ENCODE results near the gene OR8B8. TPM values are rescaled to one million over a fixed set of nuclear protein-coding genes. Genes with fewer than 3 reads are reported as not detected.

The OR8B8 gene
- polyA plus RNA-seq, 1 donor from 2014 or later = not detected

- no peak overlapping the region for H3K9ac ChIP-seq (ENCODE audit: low read length)
- no peaks in the 10 kb centered on the region for H3K9me2 ChIP-seq (ENCODE audit: insufficient read depth, low read length)
- H3K4me2 ChIP-seq (ENCODE audit: low read length) = no peak overlapping the region
- H3K4me3 ChIP-seq (ENCODE audit: low read length) = no peak overlapping the region
- H3F3A ChIP-seq (ENCODE audit: insufficient read depth, low read length, poor library complexity, severe bottlenecking) = no peaks in the 10 kb centered on the region
- no peak overlapping the region for H2AFZ ChIP-seq (ENCODE audit: low read depth, low read length)
- no peaks in the 10 kb centered on the region for H3K9me3 ChIP-seq (ENCODE audit: low read length)
- TF ChIP-seq SMC3 (conservative IDR thresholded peaks at IDR 0.05; ENCODE audit: poor library complexity) (no peak), POLR2AphosphoS5 (IDR thresholded peaks at IDR 0.05) (no peak), EZH2 (IDR thresholded peaks at IDR 0.05; ENCODE audit: borderline replicate concordance, insufficient read depth, low read length, poor library complexity, severe bottlenecking) (no peak), REST (IDR thresholded peaks at IDR 0.05; ENCODE audit: borderline replicate concordance) (no peak), EP300 (conservative IDR thresholded peaks at IDR 0.05; ENCODE audit: poor library complexity, severe bottlenecking) (no peak), MXI1 (conservative IDR thresholded peaks at IDR 0.05; ENCODE audit: poor library complexity, severe bottlenecking) (no peak), RAD21 (conservative IDR thresholded peaks at IDR 0.05) (no peak), TAF1 (IDR thresholded peaks at IDR 0.05; ENCODE audit: low read depth) (no peak), CTCF (IDR thresholded peaks at IDR 0.05; ENCODE audit: poor library complexity, severe bottlenecking) (no peak)
- no peaks in the 10 kb centered on the region for H3K27me3 ChIP-seq (ENCODE audit: insufficient read depth, low read depth, low read length)
- H3K79me2 ChIP-seq (replicated peaks; ENCODE audit: insufficient read depth, low read length) = no peaks in the 10 kb centered on the region
- no peaks in the 10 kb centered on the region for H4K20me1 ChIP-seq (ENCODE audit: insufficient read depth)
- no peak overlapping the region for H3K27ac ChIP-seq (ENCODE audit: low read length)
- H3K36me3 ChIP-seq (ENCODE audit: insufficient read depth, low read length) = no peaks in the 10 kb centered on the region
Measured at GRCh38 chr11:124465368-124465767, 19.9 kb upstream of the OR8B8 start.

GRCh38 chr11:124463990-124464389 is 18.5 kb upstream of the OR8B8 start:
- no peak overlapping the region for H2AFZ ChIP-seq (ENCODE audit: low read depth, low read length)
- H3K79me2 ChIP-seq (replicated peaks; ENCODE audit: insufficient read depth, low read length) = no peaks in the 10 kb centered on the region
- no peak overlapping the region for H3K27ac ChIP-seq (ENCODE audit: low read length)
- H3K4me2 ChIP-seq (ENCODE audit: low read length) = no peak overlapping the region
- H3K27me3 ChIP-seq (ENCODE audit: insufficient read depth, low read depth, low read length) = no peaks in the 10 kb centered on the region
- H3K9ac ChIP-seq (ENCODE audit: low read length) = no peak overlapping the region
- no peaks in the 10 kb centered on the region for H3F3A ChIP-seq (ENCODE audit: insufficient read depth, low read length, poor library complexity, severe bottlenecking)
- no peaks in the 10 kb centered on the region for H3K9me3 ChIP-seq (ENCODE audit: low read length)
- H4K20me1 ChIP-seq (ENCODE audit: insufficient read depth) = no peaks in the 10 kb centered on the region
- no peak overlapping the region for H3K4me3 ChIP-seq (ENCODE audit: low read length)
- TF ChIP-seq RAD21 (conservative IDR thresholded peaks at IDR 0.05) = no peak
- no peaks in the 10 kb centered on the region for H3K9me2 ChIP-seq (ENCODE audit: insufficient read depth, low read length)
- no peaks in the 10 kb centered on the region for H3K36me3 ChIP-seq (ENCODE audit: insufficient read depth, low read length)

GRCh38 chr11:124463324-124463723 is 17.8 kb upstream of the OR8B8 start:
- Histone ChIP-seq H3K9me2 (ENCODE audit: insufficient read depth, low read length) (no peaks in the 10 kb centered on the region), H3K4me2 (ENCODE audit: low read length) (no peak overlapping the region), H2AFZ (ENCODE audit: low read depth, low read length) (no peak overlapping the region), H3K27ac (ENCODE audit: low read length) (no peak overlapping the region), H3K9me3 (ENCODE audit: low read length) (no peaks in the 10 kb centered on the region), H3K4me3 (ENCODE audit: low read length) (no peak overlapping the region), H3K36me3 (ENCODE audit: insufficient read depth, low read length) (no peaks in the 10 kb centered on the region), H4K20me1 (ENCODE audit: insufficient read depth) (no peaks in the 10 kb centered on the region), H3K79me2 (replicated peaks; ENCODE audit: insufficient read depth, low read length) (no peaks in the 10 kb centered on the region), H3F3A (ENCODE audit: insufficient read depth, low read length, poor library complexity, severe bottlenecking) (no peaks in the 10 kb centered on the region), H3K9ac (ENCODE audit: low read length) (no peak overlapping the region), H3K27me3 (ENCODE audit: insufficient read depth, low read depth, low read length) (no peaks in the 10 kb centered on the region)
- TF ChIP-seq CTCF (IDR thresholded peaks at IDR 0.05; ENCODE audit: poor library complexity, severe bottlenecking) (no peak), EP300 (conservative IDR thresholded peaks at IDR 0.05; ENCODE audit: poor library complexity, severe bottlenecking) (no peak), POLR2AphosphoS5 (IDR thresholded peaks at IDR 0.05) (no peak), REST (IDR thresholded peaks at IDR 0.05; ENCODE audit: borderline replicate concordance) (no peak), SMC3 (conservative IDR thresholded peaks at IDR 0.05; ENCODE audit: poor library complexity) (no peak), RAD21 (conservative IDR thresholded peaks at IDR 0.05) (no peak), EZH2 (IDR thresholded peaks at IDR 0.05; ENCODE audit: borderline replicate concordance, insufficient read depth, low read length, poor library complexity, severe bottlenecking) (no peak), TAF1 (IDR thresholded peaks at IDR 0.05; ENCODE audit: low read depth) (no peak), MXI1 (conservative IDR thresholded peaks at IDR 0.05; ENCODE audit: poor library complexity, severe bottlenecking) (no peak)
